ENCODE results near the gene ISOC2.
"Not testable (repeated sequence)": the region's sequence is repeated elsewhere in the genome, so short reads cannot be mapped to it uniquely, and the experiment has no call there.

Gene ISOC2

DNA sequence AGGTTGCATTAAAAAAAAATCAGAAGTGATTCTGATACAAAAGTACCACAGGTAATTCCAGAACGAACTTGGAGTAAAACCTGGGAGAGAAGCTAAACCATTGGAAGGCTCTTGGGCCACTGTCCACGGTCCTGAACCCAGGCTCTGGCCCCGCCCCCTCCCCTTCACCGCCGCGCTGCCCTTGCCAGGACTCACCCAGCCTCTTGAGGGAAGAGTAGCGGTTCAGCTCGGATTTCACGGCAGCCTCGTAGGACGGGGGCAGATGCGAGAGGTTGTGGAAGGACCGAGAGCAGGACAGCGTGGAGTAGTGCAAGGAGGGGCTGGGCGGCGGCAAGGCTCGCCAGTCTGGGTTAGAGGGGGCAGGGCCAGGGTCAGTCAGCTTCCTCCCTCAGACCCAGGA is 24.0 kb downstream of the ISOC2 start:
- peak; percentile 77 for DNase-seq

- DNase-seq, result no peak
These were observed 24.6 kb downstream of the ISOC2 start for GRCh38 chr19:55436847-55437246.

DNA sequence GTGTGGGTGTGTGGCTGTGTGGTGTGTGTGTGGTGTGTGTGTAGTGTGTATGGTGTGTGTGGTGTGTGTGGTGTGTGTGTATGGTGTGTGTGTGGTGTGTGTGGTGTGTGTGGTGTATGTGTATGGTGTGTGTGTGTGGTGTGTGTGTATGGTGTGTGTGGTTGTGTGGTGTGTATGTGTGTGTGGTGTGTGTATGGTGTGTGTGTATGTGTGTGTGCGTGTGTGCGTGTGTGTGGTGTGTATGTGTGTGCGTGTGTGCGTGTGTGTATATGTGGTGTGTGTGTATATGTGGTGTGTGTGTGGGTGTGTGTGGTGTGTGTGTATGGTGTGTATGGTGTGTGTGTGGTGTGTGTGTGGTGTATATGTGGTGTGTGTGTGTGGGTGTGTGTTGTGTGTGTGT is 26.4 kb downstream of the ISOC2 start:
- DNase-seq, result no peak

DNA sequence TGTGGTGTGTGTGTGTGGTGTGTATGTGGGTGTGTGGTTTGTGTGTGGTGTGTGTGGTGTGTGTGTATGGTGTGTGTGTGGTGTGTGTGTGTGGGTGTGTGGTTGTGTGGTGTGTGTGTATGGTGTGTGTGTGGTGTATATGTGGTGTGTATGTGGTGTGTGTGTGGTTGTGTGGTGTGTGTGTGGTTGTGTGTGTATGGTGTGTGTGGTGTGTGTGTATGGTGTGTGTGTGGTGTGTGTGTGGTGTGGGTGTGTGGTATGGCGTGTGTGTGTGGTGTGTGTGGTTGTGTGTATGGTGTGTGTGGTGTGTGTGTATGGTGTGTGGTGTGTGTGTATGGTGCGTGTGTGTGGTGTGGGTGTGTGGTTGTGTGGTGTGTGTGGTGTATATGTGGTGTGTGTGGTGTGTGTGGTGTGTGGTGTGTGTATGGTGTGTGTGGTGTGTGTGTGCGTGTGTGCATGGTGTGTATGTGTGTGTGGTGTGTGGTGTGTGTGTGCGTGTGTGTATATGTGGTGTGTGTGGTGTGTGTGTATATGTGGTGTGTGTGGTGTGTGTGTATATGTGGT is 27.0 kb downstream of the ISOC2 start:
- no peak for DNase-seq

GRCh38 chr19:55433292-55433691 is 28.1 kb downstream of the ISOC2 start:
- peak; percentile 4 for DNase-seq

DNA sequence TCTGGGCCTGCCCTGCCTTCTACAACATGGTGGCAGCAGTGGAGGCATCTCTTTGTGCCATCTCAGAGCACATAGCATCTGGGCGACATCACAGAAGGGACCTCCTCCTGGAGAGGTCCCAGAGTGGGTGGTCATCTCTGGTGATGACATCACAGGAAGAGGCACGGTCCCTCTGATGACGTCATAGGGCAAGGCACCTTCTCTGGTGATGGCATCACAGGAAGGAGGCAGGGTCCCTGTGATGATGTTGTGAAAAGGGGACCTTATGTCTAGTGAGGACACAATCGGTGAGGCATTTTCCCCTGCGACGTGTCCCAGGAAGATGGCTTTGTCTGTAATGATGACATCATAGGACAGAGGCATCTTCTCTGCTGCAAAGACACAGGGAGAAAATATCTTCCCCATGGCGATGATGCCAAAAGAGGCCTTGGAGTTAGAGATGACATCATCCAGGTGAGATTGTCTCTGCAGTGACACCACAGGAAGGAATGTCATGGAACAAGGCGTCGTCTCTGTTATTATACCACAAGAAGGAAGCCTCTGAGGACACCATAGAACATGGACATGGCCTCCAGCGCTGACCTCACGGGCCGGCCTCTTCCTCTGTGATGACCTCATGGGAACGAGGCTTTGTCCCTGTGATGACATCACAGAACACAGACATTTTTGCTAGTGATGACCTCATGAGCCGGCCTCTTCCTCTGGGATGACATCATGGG is 29.0 kb downstream of the ISOC2 start:
- no peak for DNase-seq

DNA sequence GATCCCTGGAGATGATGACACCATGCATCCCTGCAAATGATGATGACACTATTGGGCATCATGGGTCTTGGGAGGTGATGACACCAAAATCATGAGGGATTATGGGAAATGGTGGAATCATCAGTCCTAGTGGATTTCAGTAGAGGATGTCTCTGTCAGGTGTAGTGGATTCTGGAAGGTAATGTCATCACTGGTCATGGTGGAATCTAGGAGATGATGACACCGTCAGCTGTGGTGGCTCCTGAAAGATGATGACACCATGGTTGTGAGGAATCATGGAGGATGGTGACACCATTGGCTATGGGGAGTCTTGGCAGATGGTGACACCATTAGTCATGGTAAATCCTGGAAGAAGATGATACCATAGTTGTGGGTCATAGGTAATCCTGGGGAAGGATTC is 30.3 kb downstream of the ISOC2 start:
- DNase-seq, result no peak

DNA sequence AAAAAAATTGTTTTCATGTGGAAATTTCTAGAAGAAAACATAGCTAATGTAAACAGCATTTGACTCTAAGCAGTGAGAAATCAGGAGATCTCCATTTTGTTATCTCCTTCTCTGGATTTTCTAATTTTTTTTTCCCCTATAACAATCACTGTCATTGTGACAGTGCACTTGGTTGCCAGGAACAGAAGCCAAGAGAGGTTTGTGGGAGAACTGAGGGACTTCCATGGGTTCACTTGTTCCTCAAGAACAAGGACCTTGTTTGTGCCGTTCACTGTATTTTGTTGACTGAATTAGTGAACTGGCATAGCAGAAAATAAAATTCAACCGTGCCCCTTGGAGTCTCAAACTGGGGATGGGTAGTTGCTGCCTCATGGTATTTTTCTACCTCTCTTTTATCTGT is 35.4 kb downstream of the ISOC2 start:
- no peak for DNase-seq

GRCh38 chr19:55424518-55424917 is 36.9 kb downstream of the ISOC2 start:
- DNase-seq, result no peak

DNA sequence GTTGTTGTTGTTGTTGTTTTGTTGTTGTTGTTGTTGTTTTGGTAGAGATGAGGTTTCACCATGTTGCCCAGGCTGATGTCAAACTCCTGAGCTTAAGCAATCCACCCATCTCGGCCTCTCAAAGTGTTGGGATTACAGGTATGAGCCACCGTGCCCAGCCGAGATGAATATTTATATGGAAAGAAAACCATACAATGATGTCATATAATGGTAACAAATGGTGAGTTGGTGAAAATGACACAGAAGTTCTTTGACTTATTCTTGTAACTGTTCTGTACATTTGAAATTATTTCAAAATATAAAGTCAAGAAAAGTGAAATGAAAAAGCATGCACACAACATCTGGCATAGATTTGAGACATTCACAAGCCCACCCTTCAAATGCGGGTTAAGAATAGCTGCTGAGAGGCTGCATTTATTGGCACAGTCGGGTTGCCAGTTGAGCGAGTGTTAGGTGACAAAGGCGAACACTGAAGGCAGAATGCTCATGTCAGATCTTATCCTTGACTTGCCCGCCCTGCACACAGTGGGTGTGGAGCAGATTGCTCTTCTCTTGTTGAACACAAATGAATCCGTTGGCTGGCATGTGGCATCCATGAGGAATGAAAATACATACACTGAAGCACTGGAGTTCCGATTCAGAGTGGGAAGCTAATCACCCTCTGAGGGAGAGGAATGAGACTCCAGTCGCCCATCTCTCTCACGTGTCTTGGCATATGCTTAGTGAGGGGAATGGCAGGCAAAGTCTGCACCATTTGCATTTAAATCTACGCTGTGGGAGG is 38.0 kb downstream of the ISOC2 start:
- DNase-seq, result no peak

- DNase-seq, result not testable (repeated sequence)
These were observed 40.2 kb downstream of the ISOC2 start for GRCh38 chr19:55421281-55421680.

DNA sequence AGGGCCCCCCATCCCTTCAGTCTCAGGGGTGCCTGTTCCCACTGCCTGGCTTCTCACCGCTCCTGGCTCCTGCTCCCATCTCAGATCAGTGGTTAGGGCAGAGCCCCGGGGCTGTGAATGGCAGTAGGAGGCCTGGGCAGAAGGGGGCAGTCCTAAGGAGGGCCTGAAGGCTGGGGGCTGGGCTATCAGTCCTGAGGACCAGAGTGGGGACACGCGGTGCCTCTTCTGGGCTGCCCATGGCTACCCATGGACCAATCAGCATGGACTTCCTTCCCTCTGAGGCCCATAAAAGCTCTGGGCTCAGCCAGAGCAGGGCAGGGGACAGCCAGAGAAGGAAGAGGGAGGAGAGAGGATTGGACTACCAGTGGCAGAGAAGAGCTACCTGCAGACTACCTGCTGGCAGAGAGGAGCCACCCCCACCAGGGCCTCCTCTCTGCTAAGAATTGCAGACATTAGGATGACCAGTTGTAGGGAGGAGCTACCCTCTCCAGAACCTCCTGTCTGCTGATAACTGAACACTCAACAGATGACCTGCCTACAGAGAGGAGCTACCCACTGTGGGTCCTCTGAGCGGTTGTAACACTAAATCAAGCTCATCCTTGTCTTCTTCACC is 41.7 kb downstream of the ISOC2 start:
- DNase-seq, result no peak

- no peak for DNase-seq
These were observed 42.3 kb downstream of the ISOC2 start for GRCh38 chr19:55419103-55419502.

DNA sequence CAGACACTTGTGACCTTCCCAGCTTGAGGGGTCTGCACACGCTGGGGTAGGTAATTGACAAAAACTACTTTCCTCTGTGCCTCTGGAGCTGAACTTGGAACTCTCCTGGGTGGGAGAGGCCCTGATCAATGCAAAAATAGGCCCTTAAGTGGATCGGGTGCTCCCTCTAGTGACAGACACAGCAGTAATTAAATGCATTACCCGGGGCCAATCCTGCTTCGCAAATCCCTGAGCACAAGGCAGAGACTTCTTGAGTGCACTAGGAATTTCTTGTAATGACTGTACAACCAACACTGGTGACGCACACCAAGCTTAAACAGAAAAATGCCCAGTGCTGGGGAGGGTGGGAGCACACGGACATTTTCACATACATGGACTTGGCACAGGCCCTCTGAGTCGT is 43.3 kb downstream of the ISOC2 start:
- peak; percentile 26 for DNase-seq

GRCh38 chr19:55410168-55410567 is 51.3 kb downstream of the ISOC2 start:
- DNase-seq, result no peak

- DNase-seq, result not testable (repeated sequence)
These were observed 52.3 kb downstream of the ISOC2 start for GRCh38 chr19:55409179-55409578.

GRCh38 chr19:55408533-55408872 is 52.9 kb downstream of the ISOC2 start:
- no peak for DNase-seq

- peak; percentile 99 for DNase-seq
These were observed 53.5 kb downstream of the ISOC2 start for GRCh38 chr19:55407800-55408532.

- not testable (repeated sequence) for DNase-seq
These were observed 54.0 kb downstream of the ISOC2 start, which contains the start of gene UBE2S for GRCh38 chr19:55407550-55407799. Gene UBE2S (minus strand): TSS chr19:55407788. CDS start chr19:55407589, 199 bp downstream.

DNA sequence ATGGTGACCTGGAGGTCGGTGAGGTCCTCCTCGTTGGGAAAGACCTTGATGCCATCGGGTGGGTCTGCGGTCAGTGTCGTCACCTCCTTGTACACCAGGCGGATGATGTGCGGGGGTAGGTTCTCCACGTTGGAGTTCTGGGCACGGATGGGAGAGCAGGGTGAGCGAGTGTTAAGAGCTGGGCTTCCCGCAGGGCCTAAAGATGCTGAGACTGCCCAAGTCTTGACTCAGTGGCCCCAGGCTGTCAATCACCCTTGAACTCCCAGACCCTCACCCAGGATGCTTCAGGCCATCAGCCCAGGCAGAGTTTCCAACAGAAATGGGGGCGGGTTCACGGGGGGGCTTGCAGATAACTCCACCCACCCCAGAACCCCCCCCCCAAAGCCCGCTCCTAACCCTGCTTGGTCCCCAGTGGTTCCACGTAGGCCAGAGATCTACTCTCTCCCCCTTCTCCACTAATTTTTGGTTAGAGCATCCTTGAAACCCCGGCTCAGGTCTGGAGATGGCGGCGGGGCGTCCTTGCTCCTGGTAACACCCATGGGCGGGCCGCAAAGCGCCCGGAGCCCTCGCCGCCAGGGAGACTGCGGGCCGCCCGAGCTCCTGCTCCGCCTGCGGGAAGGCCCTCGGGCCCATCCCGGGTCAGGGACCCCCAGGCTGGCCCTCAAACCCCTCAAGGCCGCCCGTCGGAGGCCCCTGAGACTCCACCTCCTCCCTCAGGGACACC is 54.5 kb downstream of the ISOC2 start:
- no peak for DNase-seq

DNA sequence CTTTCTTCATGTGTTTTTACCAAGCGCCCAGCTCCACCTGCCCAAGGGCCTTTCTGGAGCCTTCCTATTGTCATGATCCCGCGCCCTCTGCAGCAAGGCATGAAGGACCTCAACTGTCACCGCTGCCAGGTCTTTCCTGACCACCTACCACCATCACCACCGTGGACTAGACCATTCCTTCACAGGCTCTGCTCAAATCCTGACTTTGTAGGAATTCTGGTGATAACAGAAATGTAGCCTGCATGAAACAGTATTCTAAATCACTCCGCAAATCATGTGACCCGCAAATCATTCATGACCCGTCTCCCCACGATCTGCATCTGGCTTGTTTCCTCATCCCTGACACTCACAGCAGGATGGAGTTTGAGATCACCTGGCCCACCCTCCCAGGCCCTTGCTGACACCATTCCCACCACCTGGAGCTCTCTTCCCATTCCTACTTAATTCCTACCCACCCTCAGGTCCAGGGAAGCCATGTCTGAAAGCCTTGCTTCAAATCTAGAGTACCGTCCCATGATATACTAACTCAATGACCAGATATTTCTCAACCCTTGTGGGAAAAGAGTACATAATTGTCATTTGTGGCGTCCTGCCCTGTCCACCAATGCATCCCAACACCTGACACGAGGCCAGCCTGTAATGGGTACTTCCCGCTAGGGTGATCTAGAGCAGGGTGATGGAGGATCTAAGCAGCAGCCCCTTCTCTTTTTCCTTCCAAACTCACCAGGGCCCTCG is 55.2 kb downstream of the ISOC2 start:
- no peak for DNase-seq

- no peak for DNase-seq
These were observed 55.8 kb downstream of the ISOC2 start for GRCh38 chr19:55405638-55406037.

Measured in NCI-H2029 (cell line).